ENCODE measurements around the gene ITGA6.

The ITGA6 gene

DNA sequence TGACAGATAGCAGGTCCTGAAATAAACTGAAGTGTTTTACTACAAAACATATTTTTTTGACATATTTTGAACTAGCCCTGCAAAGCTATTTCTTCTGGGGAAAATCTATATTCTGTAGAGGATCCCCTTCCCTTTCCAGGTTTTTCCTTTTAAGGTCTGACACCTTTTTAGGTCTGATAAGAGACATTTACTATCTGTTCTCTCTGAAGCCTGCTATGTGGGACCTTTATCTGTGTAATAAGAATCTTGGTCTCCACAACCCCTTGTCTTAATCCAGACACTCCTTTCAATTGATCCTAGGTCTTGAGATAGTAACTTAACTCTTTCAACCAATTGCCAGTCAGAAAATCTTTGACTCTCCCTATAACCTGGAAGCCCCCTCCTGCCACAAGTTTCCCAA is 123.0 kb downstream of the ITGA6 start:
- no peak for ATAC-seq
- TF ChIP-seq CSDC2 (CRISPR knock-in tag; IDR thresholded peaks at IDR 0.05) (no peak), ZC3H10 (CRISPR knock-in tag; IDR thresholded peaks at IDR 0.05) (no peak)
- TF ChIP-seq, protein P1, sequence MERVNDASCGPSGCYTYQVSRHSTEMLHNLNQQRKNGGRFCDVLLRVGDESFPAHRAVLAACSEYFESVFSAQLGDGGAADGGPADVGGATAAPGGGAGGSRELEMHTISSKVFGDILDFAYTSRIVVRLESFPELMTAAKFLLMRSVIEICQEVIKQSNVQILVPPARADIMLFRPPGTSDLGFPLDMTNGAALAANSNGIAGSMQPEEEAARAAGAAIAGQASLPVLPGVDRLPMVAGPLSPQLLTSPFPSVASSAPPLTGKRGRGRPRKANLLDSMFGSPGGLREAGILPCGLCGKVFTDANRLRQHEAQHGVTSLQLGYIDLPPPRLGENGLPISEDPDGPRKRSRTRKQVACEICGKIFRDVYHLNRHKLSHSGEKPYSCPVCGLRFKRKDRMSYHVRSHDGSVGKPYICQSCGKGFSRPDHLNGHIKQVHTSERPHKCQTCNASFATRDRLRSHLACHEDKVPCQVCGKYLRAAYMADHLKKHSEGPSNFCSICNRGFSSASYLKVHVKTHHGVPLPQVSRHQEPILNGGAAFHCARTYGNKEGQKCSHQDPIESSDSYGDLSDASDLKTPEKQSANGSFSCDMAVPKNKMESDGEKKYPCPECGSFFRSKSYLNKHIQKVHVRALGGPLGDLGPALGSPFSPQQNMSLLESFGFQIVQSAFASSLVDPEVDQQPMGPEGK (CRISPR knock-in tag; IDR thresholded peaks at IDR 0.05; ENCODE audit: borderline replicate concordance): no peak

DNA sequence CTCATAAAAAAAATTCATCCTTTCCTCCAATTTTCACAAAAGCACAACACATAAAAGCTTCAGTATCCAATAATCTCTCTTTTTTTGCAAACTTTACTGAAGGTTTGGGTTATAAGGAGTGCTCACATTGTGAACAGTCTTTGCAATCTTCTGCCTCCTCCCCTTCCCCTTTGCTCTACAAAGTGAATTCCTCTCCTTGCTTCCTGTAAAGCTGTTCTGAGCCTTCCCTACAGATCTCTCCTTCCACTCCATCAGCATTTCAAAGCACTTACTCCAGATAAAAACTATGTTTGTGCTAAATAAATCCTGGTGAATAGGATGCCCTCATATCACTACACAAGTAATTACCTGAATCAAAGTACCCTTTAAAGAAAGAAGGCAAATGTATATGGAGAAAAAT is 123.9 kb downstream of the ITGA6 start:
- TF ChIP-seq ARNTL (CRISPR knock-in tag; IDR thresholded peaks at IDR 0.05; ENCODE audit: borderline replicate concordance, low read depth): no peak
- no peak for TF ChIP-seq ISL1 (CRISPR knock-in tag; IDR thresholded peaks at IDR 0.05)
- no peak for TF ChIP-seq TOX (CRISPR knock-in tag; IDR thresholded peaks at IDR 0.05; ENCODE audit: borderline replicate concordance)
- TF ChIP-seq, protein P2, sequence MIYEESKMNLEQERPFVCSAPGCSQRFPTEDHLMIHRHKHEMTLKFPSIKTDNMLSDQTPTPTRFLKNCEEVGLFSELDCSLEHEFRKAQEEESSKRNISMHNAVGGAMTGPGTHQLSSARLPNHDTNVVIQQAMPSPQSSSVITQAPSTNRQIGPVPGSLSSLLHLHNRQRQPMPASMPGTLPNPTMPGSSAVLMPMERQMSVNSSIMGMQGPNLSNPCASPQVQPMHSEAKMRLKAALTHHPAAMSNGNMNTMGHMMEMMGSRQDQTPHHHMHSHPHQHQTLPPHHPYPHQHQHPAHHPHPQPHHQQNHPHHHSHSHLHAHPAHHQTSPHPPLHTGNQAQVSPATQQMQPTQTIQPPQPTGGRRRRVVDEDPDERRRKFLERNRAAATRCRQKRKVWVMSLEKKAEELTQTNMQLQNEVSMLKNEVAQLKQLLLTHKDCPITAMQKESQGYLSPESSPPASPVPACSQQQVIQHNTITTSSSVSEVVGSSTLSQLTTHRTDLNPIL (CRISPR knock-in tag; IDR thresholded peaks at IDR 0.05; ENCODE audit: low read depth): no peak
- no peak for TF ChIP-seq ZNF8 (CRISPR knock-in tag; IDR thresholded peaks at IDR 0.05)
- TF ChIP-seq, protein P3, sequence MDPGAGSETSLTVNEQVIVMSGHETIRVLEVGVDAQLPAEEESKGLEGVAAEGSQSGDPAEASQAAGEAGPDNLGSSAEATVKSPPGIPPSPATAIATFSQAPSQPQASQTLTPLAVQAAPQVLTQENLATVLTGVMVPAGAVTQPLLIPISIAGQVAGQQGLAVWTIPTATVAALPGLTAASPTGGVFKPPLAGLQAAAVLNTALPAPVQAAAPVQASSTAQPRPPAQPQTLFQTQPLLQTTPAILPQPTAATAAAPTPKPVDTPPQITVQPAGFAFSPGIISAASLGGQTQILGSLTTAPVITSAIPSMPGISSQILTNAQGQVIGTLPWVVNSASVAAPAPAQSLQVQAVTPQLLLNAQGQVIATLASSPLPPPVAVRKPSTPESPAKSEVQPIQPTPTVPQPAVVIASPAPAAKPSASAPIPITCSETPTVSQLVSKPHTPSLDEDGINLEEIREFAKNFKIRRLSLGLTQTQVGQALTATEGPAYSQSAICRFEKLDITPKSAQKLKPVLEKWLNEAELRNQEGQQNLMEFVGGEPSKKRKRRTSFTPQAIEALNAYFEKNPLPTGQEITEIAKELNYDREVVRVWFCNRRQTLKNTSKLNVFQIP (CRISPR knock-in tag; IDR thresholded peaks at IDR 0.05; ENCODE audit: borderline replicate concordance, low read depth): no peak
- no peak for ATAC-seq

DNA sequence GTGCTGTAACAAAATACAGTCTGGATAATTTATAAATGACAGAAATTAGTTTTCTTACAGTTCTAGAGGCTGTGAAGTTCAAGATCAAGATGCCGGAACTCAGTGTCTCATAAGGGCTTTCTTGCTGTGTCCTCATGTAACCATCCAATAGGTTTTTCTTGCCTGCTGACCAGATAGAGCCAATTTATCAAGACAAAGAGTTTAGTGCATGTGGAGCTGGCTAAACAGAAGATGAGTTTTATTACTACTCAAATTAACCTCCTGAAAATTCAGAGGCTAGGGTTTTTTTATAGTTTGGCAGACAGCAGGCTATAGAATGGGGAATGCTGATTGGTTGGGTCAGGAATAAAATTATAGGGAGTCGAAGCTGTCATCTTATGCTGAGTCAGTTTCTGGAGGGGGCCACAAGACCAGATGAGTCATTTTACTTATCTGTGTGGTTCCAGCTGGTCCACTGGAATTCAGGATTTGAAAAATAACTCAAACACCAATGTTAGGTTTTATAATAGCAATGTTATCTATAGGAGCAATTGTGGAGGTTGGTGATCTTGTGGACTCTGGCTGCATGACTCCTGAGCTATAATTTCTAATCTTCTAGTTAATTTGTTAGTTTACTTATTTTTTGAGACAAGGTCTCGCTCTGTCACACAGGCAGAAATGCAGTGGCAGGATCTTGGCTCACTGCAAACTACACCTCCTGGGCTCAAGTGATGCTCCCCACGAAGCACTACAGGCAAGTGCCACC is 125.3 kb downstream of the ITGA6 start:
- no peak for ATAC-seq

More for the DNA sequence above, 125.3 kb downstream of the ITGA6 start:
- TF ChIP-seq, protein P4, sequence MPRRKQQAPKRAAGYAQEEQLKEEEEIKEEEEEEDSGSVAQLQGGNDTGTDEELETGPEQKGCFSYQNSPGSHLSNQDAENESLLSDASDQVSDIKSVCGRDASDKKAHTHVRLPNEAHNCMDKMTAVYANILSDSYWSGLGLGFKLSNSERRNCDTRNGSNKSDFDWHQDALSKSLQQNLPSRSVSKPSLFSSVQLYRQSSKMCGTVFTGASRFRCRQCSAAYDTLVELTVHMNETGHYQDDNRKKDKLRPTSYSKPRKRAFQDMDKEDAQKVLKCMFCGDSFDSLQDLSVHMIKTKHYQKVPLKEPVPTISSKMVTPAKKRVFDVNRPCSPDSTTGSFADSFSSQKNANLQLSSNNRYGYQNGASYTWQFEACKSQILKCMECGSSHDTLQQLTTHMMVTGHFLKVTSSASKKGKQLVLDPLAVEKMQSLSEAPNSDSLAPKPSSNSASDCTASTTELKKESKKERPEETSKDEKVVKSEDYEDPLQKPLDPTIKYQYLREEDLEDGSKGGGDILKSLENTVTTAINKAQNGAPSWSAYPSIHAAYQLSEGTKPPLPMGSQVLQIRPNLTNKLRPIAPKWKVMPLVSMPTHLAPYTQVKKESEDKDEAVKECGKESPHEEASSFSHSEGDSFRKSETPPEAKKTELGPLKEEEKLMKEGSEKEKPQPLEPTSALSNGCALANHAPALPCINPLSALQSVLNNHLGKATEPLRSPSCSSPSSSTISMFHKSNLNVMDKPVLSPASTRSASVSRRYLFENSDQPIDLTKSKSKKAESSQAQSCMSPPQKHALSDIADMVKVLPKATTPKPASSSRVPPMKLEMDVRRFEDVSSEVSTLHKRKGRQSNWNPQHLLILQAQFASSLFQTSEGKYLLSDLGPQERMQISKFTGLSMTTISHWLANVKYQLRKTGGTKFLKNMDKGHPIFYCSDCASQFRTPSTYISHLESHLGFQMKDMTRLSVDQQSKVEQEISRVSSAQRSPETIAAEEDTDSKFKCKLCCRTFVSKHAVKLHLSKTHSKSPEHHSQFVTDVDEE (CRISPR knock-in tag; IDR thresholded peaks at IDR 0.05): no peak
- TF ChIP-seq, protein P5, sequence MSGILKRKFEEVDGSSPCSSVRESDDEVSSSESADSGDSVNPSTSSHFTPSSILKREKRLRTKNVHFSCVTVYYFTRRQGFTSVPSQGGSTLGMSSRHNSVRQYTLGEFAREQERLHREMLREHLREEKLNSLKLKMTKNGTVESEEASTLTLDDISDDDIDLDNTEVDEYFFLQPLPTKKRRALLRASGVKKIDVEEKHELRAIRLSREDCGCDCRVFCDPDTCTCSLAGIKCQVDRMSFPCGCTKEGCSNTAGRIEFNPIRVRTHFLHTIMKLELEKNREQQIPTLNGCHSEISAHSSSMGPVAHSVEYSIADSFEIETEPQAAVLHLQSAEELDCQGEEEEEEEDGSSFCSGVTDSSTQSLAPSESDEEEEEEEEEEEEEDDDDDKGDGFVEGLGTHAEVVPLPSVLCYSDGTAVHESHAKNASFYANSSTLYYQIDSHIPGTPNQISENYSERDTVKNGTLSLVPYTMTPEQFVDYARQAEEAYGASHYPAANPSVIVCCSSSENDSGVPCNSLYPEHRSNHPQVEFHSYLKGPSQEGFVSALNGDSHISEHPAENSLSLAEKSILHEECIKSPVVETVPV (CRISPR knock-in tag; IDR thresholded peaks at IDR 0.05): no peak
- TF ChIP-seq SNAI2 (CRISPR knock-in tag; IDR thresholded peaks at IDR 0.05) (no peak), ESRRG (CRISPR knock-in tag; IDR thresholded peaks at IDR 0.05) (no peak), ZFP30 (CRISPR knock-in tag; IDR thresholded peaks at IDR 0.05) (no peak)
- TF ChIP-seq, protein P2 (CRISPR knock-in tag; IDR thresholded peaks at IDR 0.05; ENCODE audit: low read depth): no peak
